HUES64 (cell line): ENCODE results near the gene PTGES3L.

ENCODE experiments used
- H3K27ac ChIP-seq: 2 replicates; pipeline ENCODE4 v1.7.0; 2013; ENCODE audit warnings: low read depth, low read length, inconsistent platforms
- H3K27me3 ChIP-seq: 2 replicates; pipeline ENCODE4 v1.6.1; 2013; ENCODE audit warnings: mild to moderate bottlenecking, low read length; ENCODE audit not compliant: insufficient read depth
- H3K36me3 ChIP-seq: 2 replicates; pipeline ENCODE4 v1.6.1; 2013; ENCODE audit warnings: mild to moderate bottlenecking, low read length; ENCODE audit not compliant: insufficient read depth
- H3K4me1 ChIP-seq: 2 replicates; pipeline ENCODE4 v1.6.1; 2013; ENCODE audit warnings: mild to moderate bottlenecking, low read length, moderate library complexity; ENCODE audit not compliant: insufficient read depth
- H3K4me3 ChIP-seq: 2 replicates; pipeline ENCODE4 v1.5.1; 2013; ENCODE audit warnings: mild to moderate bottlenecking, low read length, moderate library complexity
- H3K9ac ChIP-seq: 2 replicates; pipeline ENCODE4 v1.6.1; 2013; ENCODE audit warnings: mild to moderate bottlenecking, low read depth, low read length
- H3K9me3 ChIP-seq: 2 replicates; pipeline ENCODE4 v1.6.1; 2013; ENCODE audit warnings: low read depth, low read length; ENCODE audit not compliant: insufficient read depth
- WGBS: fragments of 150-250, 120-280 bp; methylation state at CpG from one replicate; pipeline ENCODE4 v1.1.7; 2013; ENCODE audit warnings: missing lambda C conversion rate; 5-methylcytosine and 5-hydroxymethylcytosine counted together

PTGES3L gene

DNA sequence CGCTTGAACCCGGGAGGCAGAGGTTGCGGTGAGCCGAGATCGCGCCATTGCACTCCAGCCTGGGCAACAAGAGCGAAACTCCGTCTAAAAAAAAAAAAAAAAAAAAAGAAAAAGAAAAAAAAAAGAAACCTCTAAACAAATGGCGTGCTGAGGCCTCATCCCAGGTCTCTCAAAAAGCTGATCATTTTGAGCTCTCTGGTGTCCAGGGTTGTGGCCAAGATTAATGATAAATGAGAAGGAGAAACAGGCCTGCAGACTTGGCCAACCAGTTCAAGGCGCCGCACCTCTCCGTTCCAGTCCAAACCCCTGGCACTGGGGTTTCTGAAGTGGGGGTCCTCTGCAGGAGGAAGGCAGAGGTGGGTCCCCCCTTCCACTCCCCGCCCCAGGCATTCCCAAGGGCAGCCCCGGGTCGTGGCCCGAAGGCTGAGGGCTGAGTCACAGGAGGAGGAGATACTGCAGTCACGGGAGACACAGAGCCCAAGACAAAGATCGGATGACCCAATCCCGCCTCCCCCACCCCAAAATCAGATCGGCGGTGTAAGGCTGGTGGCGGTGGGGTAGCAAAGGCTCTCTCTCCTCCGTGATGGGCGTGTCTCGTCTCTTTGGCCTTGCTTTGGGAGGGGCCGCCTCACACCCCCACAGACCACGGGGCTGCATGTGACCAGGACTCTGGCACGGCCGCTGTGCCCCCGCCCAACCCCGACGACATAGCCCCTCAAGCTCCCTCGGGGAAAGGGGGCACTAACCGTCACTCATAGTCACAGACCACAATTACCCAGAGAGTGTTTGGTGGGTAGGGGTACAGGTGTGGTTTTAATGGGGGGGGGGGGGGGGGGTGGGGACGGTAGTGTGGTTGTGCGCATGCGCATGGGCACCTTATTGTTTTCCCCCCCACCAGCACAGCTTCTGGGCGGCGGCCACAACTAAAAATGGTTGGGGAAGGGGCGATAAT, 41.2 kb upstream of the PTGES3L start:
- H3K27me3 ChIP-seq, result no peaks in the 10 kb centered on the region
- H3K36me3 ChIP-seq, result peaks cover 30% of the 10 kb centered on the region
- peaks cover 18% of the 10 kb centered on the region for H3K4me1 ChIP-seq
- peak overlapping the region; percentile 80 for H3K9ac ChIP-seq
- H3K27ac ChIP-seq, result peak overlapping the region; percentile 76
- peak overlapping the region; percentile 96 for H3K4me3 ChIP-seq
- no peaks in the 10 kb centered on the region for H3K9me3 ChIP-seq
- 6% methylated on average over 27 of the region's 40 CpGs for WGBS

DNA sequence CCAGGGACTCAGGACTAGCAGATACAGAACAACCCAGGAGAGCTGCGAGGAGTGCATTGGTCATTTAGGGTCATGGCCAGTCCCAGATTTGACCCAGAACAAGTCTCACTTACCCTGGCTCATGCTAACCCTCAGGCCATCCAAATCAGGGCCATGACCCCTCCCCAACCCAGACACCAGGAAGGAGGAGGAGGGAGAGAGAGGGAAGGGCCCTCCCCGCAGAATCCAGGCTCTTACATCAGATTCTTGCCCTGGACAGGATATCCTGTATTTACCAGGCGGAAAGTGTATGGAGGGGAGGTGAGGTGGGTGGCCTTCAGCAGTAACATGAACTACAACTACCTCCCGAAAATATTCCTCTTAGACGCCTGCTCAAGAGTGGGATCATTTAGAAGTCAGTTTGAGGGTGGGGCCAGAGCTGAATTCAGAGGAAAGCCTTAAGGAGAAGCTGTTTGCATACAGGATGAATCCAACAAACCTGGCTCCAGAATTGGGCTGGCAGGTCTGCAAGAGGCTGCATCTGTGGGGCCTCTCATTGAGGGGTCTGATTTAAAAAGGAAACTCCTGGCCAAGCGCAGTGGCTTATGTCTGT, 40.2 kb upstream of the PTGES3L start:
- Histone ChIP-seq H3K27me3 (no peaks in the 10 kb centered on the region), H3K36me3 (peaks cover 38% of the 10 kb centered on the region), H3K9ac (peak overlapping the region; percentile 40; the same call in 1 of the 2 replicates), H3K4me3 (peak overlapping the region; percentile 96), H3K9me3 (no peaks in the 10 kb centered on the region), H3K27ac (peak overlapping the region; percentile 56; the same call in 1 of the 2 replicates), H3K4me1 (peaks cover 17% of the 10 kb centered on the region; the same call in 1 of the 2 replicates)
- WGBS, result 81% methylated on average over 4 of the region's 6 CpGs

DNA sequence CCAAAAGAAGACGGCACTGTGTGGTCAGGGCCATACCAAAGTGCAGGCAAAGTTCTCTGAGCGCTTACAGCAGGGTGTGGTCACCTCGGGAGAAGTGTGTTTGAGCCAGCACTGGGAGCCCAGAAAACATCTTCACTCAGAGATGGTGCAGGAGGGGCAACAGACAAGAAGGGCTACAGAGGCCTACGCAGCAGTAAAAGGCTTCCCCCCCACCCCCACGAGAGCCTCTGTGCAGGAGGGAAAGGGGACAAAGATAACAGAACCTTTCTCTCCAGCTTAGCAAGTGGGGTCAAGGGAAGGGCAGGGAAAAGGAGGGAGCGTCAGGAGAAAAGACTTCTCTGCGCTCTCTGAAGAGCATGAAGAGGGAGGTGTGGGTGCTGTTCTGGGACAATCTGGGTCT, 39.5 kb upstream of the PTGES3L start:
- Histone ChIP-seq H3K9ac (no peak overlapping the region), H3K27me3 (no peaks in the 10 kb centered on the region), H3K9me3 (no peaks in the 10 kb centered on the region), H3K36me3 (peaks cover 45% of the 10 kb centered on the region), H3K27ac (no peak overlapping the region), H3K4me1 (peaks cover 23% of the 10 kb centered on the region; the same call in 1 of the 2 replicates), H3K4me3 (no peak overlapping the region)
- 72% methylated on average over 6 of the region's 7 CpGs for WGBS

DNA sequence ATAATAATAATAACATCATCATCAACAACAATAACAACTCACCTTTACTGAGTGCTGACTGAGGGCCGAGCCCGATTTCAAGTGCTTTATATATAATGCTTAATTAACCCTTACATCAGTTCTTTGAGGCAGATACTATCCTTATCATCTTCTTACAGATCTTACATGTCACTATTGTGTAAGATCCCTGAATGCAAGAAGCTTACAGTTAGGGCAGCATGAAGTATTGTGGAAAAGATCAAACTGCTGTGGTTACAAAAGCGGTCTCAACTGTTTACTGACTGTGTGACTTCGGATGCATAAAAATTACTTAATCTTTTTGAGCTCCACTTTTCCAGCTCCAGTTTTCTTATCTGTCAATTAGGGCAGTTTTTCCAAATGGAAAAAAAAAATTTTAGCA, 39.1 kb upstream of the PTGES3L start:
- H3K4me3 ChIP-seq, result no peak overlapping the region
- WGBS, result 97% methylated on average over 4 of the region's 4 CpGs
- H3K4me1 ChIP-seq, result peaks cover 26% of the 10 kb centered on the region; the same call in 1 of the 2 replicates
- no peak overlapping the region for H3K27ac ChIP-seq
- no peaks in the 10 kb centered on the region for H3K27me3 ChIP-seq
- H3K9me3 ChIP-seq, result no peaks in the 10 kb centered on the region
- peaks cover 46% of the 10 kb centered on the region for H3K36me3 ChIP-seq
- no peak overlapping the region for H3K9ac ChIP-seq

DNA sequence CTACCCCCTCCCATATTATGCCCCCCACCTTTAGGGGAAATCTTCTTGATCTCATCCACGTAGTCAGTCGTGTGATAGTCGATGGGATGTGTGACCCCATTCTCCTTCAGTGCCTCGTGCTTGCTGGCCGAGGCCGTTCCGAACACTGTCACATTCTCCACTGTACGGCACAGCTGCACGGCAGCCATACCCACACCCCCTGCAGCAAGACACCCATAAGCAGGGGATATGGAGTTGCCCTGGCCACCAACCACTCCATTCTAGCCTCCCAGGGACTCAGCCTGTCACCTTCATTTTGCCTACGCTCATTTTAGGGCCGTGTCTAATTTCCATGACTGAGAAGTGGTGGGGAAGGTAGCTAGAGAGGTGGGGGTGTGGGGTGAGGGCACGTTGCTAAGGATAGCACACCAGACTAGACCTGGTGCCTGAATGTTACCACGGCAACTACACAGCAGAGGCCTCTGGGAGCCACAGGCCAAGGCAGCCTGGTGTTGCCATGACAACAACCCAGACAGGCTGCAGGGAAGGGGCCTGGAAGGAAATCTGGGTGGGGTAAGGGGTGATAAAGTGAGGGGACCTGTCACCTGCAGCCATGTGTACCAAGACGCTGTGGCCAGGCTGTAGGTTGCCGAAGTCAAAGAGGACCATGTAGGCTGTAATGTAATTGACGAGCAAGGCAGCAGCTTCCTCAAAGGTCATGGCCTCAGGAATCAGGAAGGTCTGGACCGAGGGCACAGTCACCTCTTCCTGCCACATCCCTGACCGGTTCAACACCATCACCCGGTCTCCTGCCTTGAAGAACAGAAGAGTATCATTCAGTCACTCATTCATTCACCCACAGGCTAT, 38.4 kb upstream of the PTGES3L start:
- H3K4me1 ChIP-seq, result peaks cover 26% of the 10 kb centered on the region; the same call in 1 of the 2 replicates
- H3K27me3 ChIP-seq, result no peaks in the 10 kb centered on the region
- no peak overlapping the region for H3K27ac ChIP-seq
- H3K9me3 ChIP-seq, result no peaks in the 10 kb centered on the region
- WGBS, result 92% methylated on average over 19 of the region's 19 CpGs
- H3K36me3 ChIP-seq, result peaks cover 46% of the 10 kb centered on the region
- no peak overlapping the region for H3K9ac ChIP-seq
- H3K4me3 ChIP-seq, result no peak overlapping the region

DNA sequence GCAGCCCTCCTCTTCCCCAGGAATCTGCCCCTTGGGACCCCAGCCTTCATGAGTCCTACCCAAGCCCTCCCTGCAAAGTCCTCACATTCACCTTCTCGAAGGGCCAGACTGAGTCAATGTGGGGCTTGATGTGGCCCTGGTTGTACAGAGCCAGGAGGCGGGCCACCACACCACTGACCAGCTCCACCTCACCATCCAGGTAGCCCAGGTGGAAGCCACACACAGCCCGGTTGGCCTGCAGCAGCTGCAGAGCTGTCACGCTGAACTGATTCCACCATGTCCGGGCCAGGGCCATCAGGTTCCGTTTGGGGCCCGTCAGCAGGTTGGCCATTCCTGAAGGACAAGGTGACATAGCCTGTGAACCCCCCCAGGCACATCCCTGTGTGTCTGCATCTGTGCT, 36.3 kb upstream of the PTGES3L start:
- no peak overlapping the region for H3K4me3 ChIP-seq
- no peak overlapping the region for H3K27ac ChIP-seq
- 96% methylated on average over 7 of the region's 7 CpGs for WGBS
- H3K9me3 ChIP-seq, result no peaks in the 10 kb centered on the region
- H3K9ac ChIP-seq, result no peak overlapping the region
- peaks cover 26% of the 10 kb centered on the region; the same call in 1 of the 2 replicates for H3K4me1 ChIP-seq
- H3K27me3 ChIP-seq, result no peaks in the 10 kb centered on the region
- peaks cover 46% of the 10 kb centered on the region for H3K36me3 ChIP-seq

DNA sequence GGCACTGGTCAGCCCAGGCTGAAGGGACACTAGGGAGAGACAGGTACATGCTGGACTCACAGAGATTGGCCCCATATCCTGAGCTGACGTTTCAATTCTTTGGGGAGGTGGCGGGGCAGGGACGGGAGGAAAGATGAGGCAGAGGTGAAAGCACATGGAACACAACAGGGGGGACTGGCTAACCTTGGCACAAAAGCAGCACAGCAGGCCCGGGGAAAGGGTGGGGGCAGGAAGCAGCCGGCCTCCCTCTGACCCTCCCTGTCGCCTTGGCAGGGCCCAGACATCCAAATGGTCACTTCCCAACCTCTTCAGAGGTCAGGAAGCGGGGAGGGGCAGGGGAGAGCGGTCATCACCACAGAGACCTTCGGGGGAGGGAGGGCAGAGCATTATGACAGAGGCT, 35.7 kb upstream of the PTGES3L start:
- no peaks in the 10 kb centered on the region for H3K9me3 ChIP-seq
- no peak overlapping the region for H3K9ac ChIP-seq
- H3K36me3 ChIP-seq, result peaks cover 46% of the 10 kb centered on the region
- no peaks in the 10 kb centered on the region for H3K27me3 ChIP-seq
- 73% methylated on average over 9 of the region's 9 CpGs for WGBS
- H3K4me3 ChIP-seq, result no peak overlapping the region
- no peak overlapping the region for H3K27ac ChIP-seq
- H3K4me1 ChIP-seq, result peaks cover 26% of the 10 kb centered on the region; the same call in 1 of the 2 replicates

DNA sequence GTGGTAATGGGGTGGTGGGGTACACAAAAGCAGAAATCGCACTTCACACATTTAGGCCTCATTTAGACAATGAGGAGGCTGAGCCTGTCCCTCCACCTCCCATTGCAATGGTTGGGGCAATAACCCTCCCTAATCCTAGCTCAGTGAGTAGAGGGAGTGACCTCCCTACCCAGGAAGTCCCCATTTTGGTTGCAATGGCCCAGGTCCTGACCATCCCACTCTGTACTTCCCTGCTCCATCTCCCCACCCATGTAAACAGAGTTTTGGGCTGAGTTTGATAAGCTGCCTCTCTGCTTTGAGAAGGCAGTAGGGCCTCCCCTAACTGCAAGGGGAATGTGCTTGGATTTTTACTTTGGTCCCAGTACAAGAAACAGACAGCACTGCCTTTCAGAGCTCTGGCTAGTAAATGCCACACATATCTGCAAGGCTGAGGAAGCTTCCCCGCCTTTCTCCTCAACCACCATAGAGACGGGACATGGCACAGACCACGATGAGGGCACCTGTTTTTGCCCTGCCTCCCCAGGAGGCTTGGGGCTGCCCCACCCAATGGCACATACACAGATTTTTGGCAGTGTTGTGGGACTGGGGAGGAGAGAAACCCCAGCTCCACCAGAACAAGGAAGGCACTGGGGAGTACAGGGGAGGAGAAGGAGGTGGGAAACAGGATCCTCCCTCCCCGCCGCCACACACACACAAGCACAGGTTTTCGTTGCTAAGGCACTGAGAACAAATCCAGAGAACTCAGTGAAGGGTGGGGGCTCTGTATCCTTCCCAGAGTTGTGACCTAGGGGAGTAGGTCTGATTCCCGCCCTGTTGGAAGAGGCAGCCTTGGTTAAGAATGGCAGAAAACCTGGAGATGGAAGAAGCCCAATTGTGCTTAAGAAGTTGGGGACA, 35.0 kb upstream of the PTGES3L start:
- WGBS, result 91% methylated on average over 6 of the region's 8 CpGs
- Histone ChIP-seq H3K36me3 (peaks cover 46% of the 10 kb centered on the region), H3K27ac (peak overlapping the region; percentile 7; the same call in 1 of the 2 replicates), H3K4me3 (no peak overlapping the region), H3K27me3 (no peaks in the 10 kb centered on the region), H3K4me1 (peaks cover 20% of the 10 kb centered on the region; the same call in 1 of the 2 replicates), H3K9ac (no peak overlapping the region), H3K9me3 (no peaks in the 10 kb centered on the region)

DNA sequence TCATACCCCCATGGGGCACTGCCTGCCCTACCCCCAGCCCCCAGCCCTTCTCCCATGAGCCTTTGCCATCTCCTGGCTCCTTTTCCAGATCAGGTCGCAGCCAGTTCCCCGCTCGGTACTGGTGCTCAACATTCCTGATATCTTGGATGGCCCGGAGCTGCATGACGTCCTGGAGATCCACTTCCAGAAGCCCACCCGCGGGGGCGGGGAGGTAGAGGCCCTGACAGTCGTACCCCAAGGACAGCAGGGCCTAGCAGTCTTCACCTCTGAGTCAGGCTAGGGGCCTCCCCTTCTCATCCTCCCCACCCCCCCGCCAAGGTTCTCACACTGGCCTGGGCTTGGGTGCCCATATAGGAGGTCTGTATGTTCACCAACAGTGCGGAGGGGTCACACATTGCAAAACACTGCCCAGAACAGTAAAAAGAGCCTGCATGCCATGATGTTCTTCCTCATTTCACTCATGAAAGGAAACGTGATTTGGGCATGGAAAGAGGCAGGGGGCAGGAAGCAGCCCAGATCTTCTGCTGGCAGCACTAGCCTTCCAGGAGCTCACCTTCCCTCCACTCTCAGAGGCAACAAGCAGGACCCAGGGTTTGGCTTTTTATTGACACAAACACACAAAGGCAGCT, 34.3 kb upstream of the PTGES3L start:
- H3K9ac ChIP-seq, result no peak overlapping the region
- H3K27ac ChIP-seq, result no peak overlapping the region; the same call in 1 of the 2 replicates
- no peak overlapping the region for H3K4me3 ChIP-seq
- peaks cover 40% of the 10 kb centered on the region for H3K36me3 ChIP-seq
- H3K27me3 ChIP-seq, result no peaks in the 10 kb centered on the region
- 94% methylated on average over 12 of the region's 12 CpGs for WGBS
- peaks cover 14% of the 10 kb centered on the region; the same call in 1 of the 2 replicates for H3K4me1 ChIP-seq
- no peaks in the 10 kb centered on the region for H3K9me3 ChIP-seq

DNA sequence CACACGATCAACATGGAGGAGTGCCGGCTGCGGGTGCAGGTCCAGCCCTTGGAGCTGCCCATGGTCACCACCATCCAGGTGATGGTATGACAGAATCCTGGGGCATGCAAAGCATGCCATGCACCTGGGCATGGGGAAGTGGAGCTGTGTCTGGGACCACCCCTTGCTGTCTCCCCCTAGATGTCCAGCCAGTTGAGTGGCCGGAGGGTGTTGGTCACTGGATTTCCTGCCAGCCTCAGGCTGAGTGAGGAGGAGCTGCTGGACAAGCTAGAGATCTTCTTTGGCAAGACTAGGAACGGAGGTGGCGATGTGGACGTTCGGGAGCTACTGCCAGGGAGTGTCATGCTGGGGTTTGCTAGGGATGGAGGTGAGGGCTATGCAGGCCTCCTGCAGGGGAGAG, 33.4 kb upstream of the PTGES3L start:
- Histone ChIP-seq H3K9me3 (no peaks in the 10 kb centered on the region), H3K27ac (no peak overlapping the region), H3K36me3 (peaks cover 31% of the 10 kb centered on the region), H3K4me1 (peaks cover 11% of the 10 kb centered on the region; the same call in 1 of the 2 replicates), H3K9ac (no peak overlapping the region), H3K27me3 (no peaks in the 10 kb centered on the region), H3K4me3 (no peak overlapping the region)
- 94% methylated on average over 8 of the region's 8 CpGs for WGBS
